RWPE2 (cell line): ENCODE results near the gene DLST.
A peak's percentile ranks its signal among the peaks of the same experiment; 100 is the strongest.

Source experiments
- ATAC-seq: fragments of 200-7000 bp; cut with Tn5 transposase; 3 replicates; pipeline ENCODE4 v1.9.1; 2021; ENCODE audit warnings: low read depth
- DNase-seq: peaks from one replicate; pipeline ENCODE4 v3.0.0-alpha.2; 2020; ENCODE audit warnings: low spot score
- H3K27ac ChIP-seq: fragments of 450-650 bp; 2 replicates; pipeline ENCODE4 v1.5.1; 2017; ENCODE audit warnings: mild to moderate bottlenecking; ENCODE audit not compliant: poor library complexity, severe bottlenecking
- H3K27me3 ChIP-seq: fragments of 250-450 bp; sonication (Bioruptor Pico); 2 replicates; pipeline ENCODE4 v1.5.1; 2021; ENCODE audit warnings: mild to moderate bottlenecking, moderate library complexity; ENCODE audit not compliant: insufficient read depth, poor library complexity, severe bottlenecking
- H3K36me3 ChIP-seq: fragments of 250-450 bp; sonication (Bioruptor Pico); 2 replicates; pipeline ENCODE4 v1.5.1; 2020; ENCODE audit warnings: low read depth, mild to moderate bottlenecking, moderate library complexity
- H3K4me1 ChIP-seq: fragments of 250-450 bp; sonication (Bioruptor Pico); 2 replicates; pipeline ENCODE4 v1.5.1; 2021; ENCODE audit warnings: mild to moderate bottlenecking, moderate library complexity; ENCODE audit not compliant: insufficient read depth, poor library complexity, severe bottlenecking
- H3K4me3 ChIP-seq: fragments of 250-450 bp; sonication (Bioruptor Pico); 2 replicates; pipeline ENCODE4 v1.5.1; 2021; ENCODE audit warnings: mild to moderate bottlenecking, moderate library complexity; ENCODE audit not compliant: severe bottlenecking
- H3K9me3 ChIP-seq: fragments of 250-450 bp; sonication (Bioruptor Pico); 2 replicates; pipeline ENCODE4 v1.5.1; 2021; ENCODE audit warnings: mild to moderate bottlenecking, moderate library complexity; ENCODE audit not compliant: severe bottlenecking
- CTCF ChIP-seq: fragments of 450-650 bp; IDR thresholded peaks from one replicate; pipeline ENCODE4 v1.5.1; 2017; ENCODE audit warnings: mild to moderate bottlenecking, moderate library complexity; ENCODE audit not compliant: poor library complexity, severe bottlenecking

The DLST gene

GRCh38 chr14:74950795-74951442 is 69.2 kb downstream of the DLST start:
- ATAC-seq = no peak
- no peak for TF ChIP-seq CTCF

DNA sequence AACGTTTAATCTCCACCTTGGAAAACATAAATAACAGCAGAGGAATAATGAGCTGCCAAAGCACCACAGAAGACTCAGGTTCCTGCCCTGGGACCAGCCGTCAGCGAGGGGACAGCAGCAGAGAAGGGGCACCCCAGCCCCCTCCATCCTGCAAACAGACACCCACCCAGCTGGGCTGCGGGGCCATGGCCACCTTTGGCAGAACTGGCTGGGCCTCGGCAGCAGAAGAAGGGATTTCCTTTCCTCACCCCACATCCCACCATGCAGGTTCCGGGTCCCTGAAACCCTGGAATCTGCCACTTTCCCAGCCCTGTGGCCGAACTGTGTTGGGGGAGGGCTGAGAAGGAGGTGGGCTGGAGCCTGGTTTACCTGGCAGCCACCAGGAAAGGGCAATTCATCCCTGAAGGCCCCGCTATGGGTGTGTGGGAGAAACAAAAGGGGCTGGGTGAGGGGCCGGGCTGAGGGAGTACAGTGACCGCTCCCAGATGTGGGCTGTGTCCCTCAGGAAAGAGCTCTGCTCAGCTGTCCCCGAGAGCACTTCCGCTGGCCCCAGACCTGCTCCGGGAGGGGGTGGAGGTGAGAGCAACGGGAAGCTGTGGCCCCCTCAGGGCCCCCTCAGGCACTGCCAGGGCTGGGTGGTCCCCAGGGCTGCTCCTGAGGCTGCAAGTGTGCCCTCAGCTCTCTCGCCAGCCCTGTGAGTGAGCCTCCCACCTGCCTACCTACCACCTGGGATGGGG is 69.9 kb downstream of the DLST start:
- Histone ChIP-seq H3K27me3 (no peaks in the 10 kb centered on the region), H3K9me3 (no peaks in the 10 kb centered on the region), H3K27ac (no peak overlapping the region), H3K4me1 (peaks cover 13% of the 10 kb centered on the region), H3K4me3 (no peak overlapping the region), H3K36me3 (peaks cover 66% of the 10 kb centered on the region)
- no peak for ATAC-seq
- no peak for TF ChIP-seq CTCF
- DNase-seq = no peak

More at GRCh38 chr14:74950795-74951442, 69.2 kb downstream of the DLST start:
- no peak for DNase-seq
- H3K9me3 ChIP-seq = no peaks in the 10 kb centered on the region
- peaks cover 73% of the 10 kb centered on the region for H3K36me3 ChIP-seq
- H3K27ac ChIP-seq = no peak overlapping the region
- H3K4me1 ChIP-seq = peaks cover 13% of the 10 kb centered on the region
- H3K4me3 ChIP-seq = no peak overlapping the region
- no peaks in the 10 kb centered on the region for H3K27me3 ChIP-seq

DNA sequence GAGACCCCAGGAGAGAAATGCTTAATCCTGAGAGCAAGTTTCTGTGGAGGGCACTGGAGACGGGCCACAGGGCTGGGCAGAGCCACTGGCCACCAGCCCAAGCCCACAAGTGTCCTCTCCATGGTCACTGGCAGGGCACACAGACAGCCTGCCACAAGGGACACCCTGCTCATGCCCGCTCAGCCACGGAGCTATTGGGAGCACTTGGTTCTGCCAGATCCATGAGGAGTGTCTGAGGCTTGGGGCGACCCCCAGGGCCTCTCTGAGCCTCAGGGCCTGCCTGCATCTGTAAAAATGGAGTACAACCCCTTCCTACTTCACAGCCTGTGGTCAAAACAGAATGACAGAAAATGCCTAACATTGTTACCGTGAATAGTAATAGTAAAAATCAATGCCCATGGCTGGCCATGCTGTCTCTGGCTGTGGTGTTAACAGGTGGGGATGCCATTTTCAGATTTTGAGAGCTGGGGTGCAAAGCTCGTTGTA is 70.5 kb downstream of the DLST start:
- no peak for TF ChIP-seq CTCF
- H3K4me1 ChIP-seq = peaks cover 13% of the 10 kb centered on the region
- peaks cover 60% of the 10 kb centered on the region for H3K36me3 ChIP-seq
- no peaks in the 10 kb centered on the region for H3K27me3 ChIP-seq
- no peaks in the 10 kb centered on the region for H3K9me3 ChIP-seq
- H3K4me3 ChIP-seq = no peak overlapping the region
- H3K27ac ChIP-seq = no peak overlapping the region
- ATAC-seq = no peak
- DNase-seq = peak; percentile 68

- Histone ChIP-seq H3K4me3 (peak overlapping the region; percentile 51), H3K4me1 (peaks cover 13% of the 10 kb centered on the region)
- peak; percentile 35 for ATAC-seq
These were observed 71.2 kb downstream of the DLST start for GRCh38 chr14:74952697-74953484.

More at GRCh38 chr14:74952697-74953484, 71.2 kb downstream of the DLST start:
- no peaks in the 10 kb centered on the region for H3K9me3 ChIP-seq
- H3K36me3 ChIP-seq = peaks cover 53% of the 10 kb centered on the region
- DNase-seq = peak; percentile 82
- H3K27me3 ChIP-seq = no peaks in the 10 kb centered on the region
- TF ChIP-seq CTCF = peak; percentile 29
- peak overlapping the region; percentile 23 for H3K27ac ChIP-seq
